Nephron (organoid): Measurements from ENCODE around the gene LMO7.

Experiments
- H3K27ac Mint-ChIP-seq, 3 experiments: 2 replicates each; pipeline ENCODE4 v1.8.0; 2020; ENCODE audit warnings: mixed read lengths in 3 of 3, mild to moderate bottlenecking in 2 of 3, moderate library complexity in 1 of 3
- H3K27me3 Mint-ChIP-seq: 2 replicates; pipeline ENCODE4 v1.8.0; 2021; ENCODE audit warnings: low read depth, mild to moderate bottlenecking, moderate library complexity, mixed read lengths
- H3K36me3 Mint-ChIP-seq: 2 replicates; pipeline ENCODE4 v1.8.0; 2020; ENCODE audit warnings: low read depth, mixed read lengths
- H3K4me1 Mint-ChIP-seq: 2 replicates; pipeline ENCODE4 v1.8.0; 2020; ENCODE audit warnings: mixed read lengths
- H3K4me3 Mint-ChIP-seq, 3 experiments: 2 replicates each; pipeline ENCODE4 v1.8.0; 2020; ENCODE audit warnings: mild to moderate bottlenecking in 3 of 3, mixed read lengths in 3 of 3, moderate library complexity in 2 of 3
- H3K9me3 Mint-ChIP-seq: 2 replicates; pipeline ENCODE4 v1.8.0; 2020; ENCODE audit warnings: mixed read lengths
- CTCF ChIP-seq, 3 experiments: fragments of 200-600 bp; sonication (generic); IDR thresholded peaks; one replicate each; pipeline ENCODE4 v1.5.0; 2021; ENCODE audit warnings: antibody characterized with exemption in 3 of 3; ENCODE audit not compliant: unreplicated experiment in 3 of 3

The LMO7 gene

DNA sequence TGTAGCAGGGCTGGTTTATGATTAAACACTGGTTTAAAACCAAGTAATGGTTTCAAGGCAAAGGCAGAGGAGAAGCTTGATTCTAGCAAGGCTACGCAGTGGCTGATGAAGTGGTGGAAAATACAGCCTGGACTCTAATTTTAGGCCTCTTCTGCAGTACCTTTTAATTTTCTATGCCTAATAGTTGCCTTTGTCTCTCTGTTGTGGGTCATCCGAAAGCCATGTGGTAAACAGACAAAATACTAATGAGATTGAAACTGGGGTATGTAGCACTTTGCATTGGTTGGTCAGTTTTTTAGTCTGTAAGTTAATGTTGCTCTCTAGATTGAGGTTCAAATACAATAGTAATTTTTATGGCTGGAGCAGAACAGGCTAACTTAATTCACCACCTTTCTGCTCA is 3.3 kb downstream of the LMO7 start:
- H3K9me3 Mint-ChIP-seq: no peaks in the 10 kb centered on the region
- no peak overlapping the region for H3K4me3 Mint-ChIP-seq
- H3K27ac Mint-ChIP-seq: no peak overlapping the region
- H3K36me3 Mint-ChIP-seq: no peaks in the 10 kb centered on the region
- peaks cover 13% of the 10 kb centered on the region for H3K4me1 Mint-ChIP-seq
- TF ChIP-seq CTCF (IDR thresholded peaks at IDR 0.05; ENCODE audit: unreplicated experiment in 3 of 3): no peak
- H3K27me3 Mint-ChIP-seq: peaks cover 36% of the 10 kb centered on the region

DNA sequence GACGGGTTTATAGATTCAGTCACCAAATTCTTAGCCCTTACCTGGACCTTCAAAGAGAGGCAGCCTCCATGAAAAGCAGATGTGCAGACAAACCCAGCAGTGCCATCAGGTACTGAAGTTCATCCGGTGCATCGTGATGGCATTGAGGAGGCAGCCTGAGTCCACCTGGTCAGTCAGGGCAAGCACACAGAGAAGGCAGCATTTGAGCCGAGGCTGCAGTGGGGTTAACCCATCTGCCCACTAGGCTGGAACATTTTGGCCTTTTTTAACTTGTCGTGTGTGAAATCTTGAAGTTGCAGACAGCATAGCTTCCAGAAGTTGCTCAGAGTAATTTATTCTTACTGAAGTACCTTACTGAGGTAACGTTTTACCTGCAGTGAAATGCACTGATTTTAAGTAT is 4.9 kb downstream of the LMO7 start:
- Mint-ChIP-seq H3K9me3 (no peaks in the 10 kb centered on the region), H3K4me1 (peaks cover 13% of the 10 kb centered on the region), H3K27me3 (peaks cover 29% of the 10 kb centered on the region), H3K27ac (no peak overlapping the region), H3K36me3 (no peaks in the 10 kb centered on the region), H3K4me3 (no peak overlapping the region)
- TF ChIP-seq CTCF (IDR thresholded peaks at IDR 0.05; ENCODE audit: unreplicated experiment in 3 of 3): no peak

DNA sequence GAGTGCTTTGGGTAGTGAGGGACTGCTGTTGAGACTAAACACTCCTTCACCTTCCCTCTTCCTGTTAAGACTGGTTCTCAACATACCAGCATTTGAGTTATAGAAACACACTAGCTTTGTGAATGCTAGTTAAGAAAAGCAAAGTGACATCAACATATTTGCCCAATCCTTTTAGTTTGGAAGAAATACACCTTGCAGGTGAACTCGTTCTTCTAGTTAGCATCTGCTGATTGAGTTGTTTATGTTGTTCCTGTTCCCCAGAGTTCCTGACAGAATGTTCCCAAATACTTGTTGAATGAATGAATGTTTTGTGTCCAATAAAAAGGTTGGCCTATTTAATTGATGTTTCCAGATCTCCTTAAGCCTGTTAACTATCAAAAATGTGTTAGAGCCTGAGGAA is 7.1 kb downstream of the LMO7 start:
- H3K36me3 Mint-ChIP-seq: no peaks in the 10 kb centered on the region
- no peak overlapping the region for H3K27ac Mint-ChIP-seq
- peaks cover 1% of the 10 kb centered on the region for H3K4me1 Mint-ChIP-seq
- no peak overlapping the region for H3K4me3 Mint-ChIP-seq
- TF ChIP-seq CTCF (IDR thresholded peaks at IDR 0.05; ENCODE audit: unreplicated experiment in 3 of 3): no peak
- peaks cover 16% of the 10 kb centered on the region for H3K27me3 Mint-ChIP-seq
- H3K9me3 Mint-ChIP-seq: no peaks in the 10 kb centered on the region

- H3K9me3 Mint-ChIP-seq: no peaks in the 10 kb centered on the region
- H3K4me3 Mint-ChIP-seq: no peak overlapping the region
- no peaks in the 10 kb centered on the region for H3K4me1 Mint-ChIP-seq
- H3K27ac Mint-ChIP-seq: no peak overlapping the region
- no peaks in the 10 kb centered on the region for H3K36me3 Mint-ChIP-seq
- TF ChIP-seq CTCF (IDR thresholded peaks at IDR 0.05; ENCODE audit: unreplicated experiment in 3 of 3): no peak
- H3K27me3 Mint-ChIP-seq: peaks cover 13% of the 10 kb centered on the region
Measured at GRCh38 chr13:75643693-75644092, 7.6 kb downstream of the LMO7 start.

- no peak for TF ChIP-seq CTCF (IDR thresholded peaks at IDR 0.05; ENCODE audit: unreplicated experiment in 3 of 3)
- H3K36me3 Mint-ChIP-seq: no peaks in the 10 kb centered on the region
- H3K9me3 Mint-ChIP-seq: no peaks in the 10 kb centered on the region
- H3K27ac Mint-ChIP-seq: no peak overlapping the region
- peaks cover 6% of the 10 kb centered on the region for H3K4me1 Mint-ChIP-seq
- H3K27me3 Mint-ChIP-seq: peaks cover 4% of the 10 kb centered on the region
- no peak overlapping the region for H3K4me3 Mint-ChIP-seq
Measured at GRCh38 chr13:75645141-75645540, 9.0 kb downstream of the LMO7 start.

GRCh38 chr13:75647126-75647784 is 11.1 kb downstream of the LMO7 start:
- Mint-ChIP-seq H3K27ac (no peak overlapping the region), H3K4me1 (peaks cover 19% of the 10 kb centered on the region), H3K36me3 (no peaks in the 10 kb centered on the region), H3K9me3 (no peaks in the 10 kb centered on the region), H3K27me3 (no peaks in the 10 kb centered on the region), H3K4me3 (no peak overlapping the region)
- no peak for TF ChIP-seq CTCF (IDR thresholded peaks at IDR 0.05; ENCODE audit: unreplicated experiment in 3 of 3)
